Omental fat pad (tissue), 4 donors: Measurements from ENCODE around the gene MTHFR. TPM values are rescaled to one million over a fixed set of nuclear protein-coding genes. Genes with fewer than 3 reads are reported as not detected.

Experiments
- ATAC-seq: fragments of 150-250 bp; one replicate; pipeline ENCODE4 v1.9.1; 2016; ENCODE audit warnings: mild to moderate bottlenecking, moderate library complexity; ENCODE audit not compliant: low FRiP score
- DNase-seq: peaks from one replicate; pipeline ENCODE4 v3.0.0-alpha.2; 2019; ENCODE audit warnings: low spot score
- total RNA-seq, 4 donors: library from RNA; depleted of rRNA; stranded (reverse); fragments of >200 nt; gene quantifications; one replicate each; pipeline ENCODE4 v1.1.0, GENCODE V29; 2016
- TF ChIP-seq, protein P1 (sequence below), 3 donors: fragments of 450-650 bp; IDR thresholded peaks; one replicate each; pipeline ENCODE4 v1.5.1; 2016 to 2017; ENCODE audit warnings: antibody characterized with exemption in 3 of 3, mild to moderate bottlenecking in 3 of 3, moderate library complexity in 2 of 3

MTHFR gene
- total RNA-seq, 4 donors from 2014 or later = 28.9 to 44.8 (median 36.0) TPM

GRCh38 chr1:11753555-11754208 lies 52.1 kb downstream of the MTHFR start:
- DNase-seq (no peak), ATAC-seq (peak; percentile 74)
- TF ChIP-seq, protein P1, sequence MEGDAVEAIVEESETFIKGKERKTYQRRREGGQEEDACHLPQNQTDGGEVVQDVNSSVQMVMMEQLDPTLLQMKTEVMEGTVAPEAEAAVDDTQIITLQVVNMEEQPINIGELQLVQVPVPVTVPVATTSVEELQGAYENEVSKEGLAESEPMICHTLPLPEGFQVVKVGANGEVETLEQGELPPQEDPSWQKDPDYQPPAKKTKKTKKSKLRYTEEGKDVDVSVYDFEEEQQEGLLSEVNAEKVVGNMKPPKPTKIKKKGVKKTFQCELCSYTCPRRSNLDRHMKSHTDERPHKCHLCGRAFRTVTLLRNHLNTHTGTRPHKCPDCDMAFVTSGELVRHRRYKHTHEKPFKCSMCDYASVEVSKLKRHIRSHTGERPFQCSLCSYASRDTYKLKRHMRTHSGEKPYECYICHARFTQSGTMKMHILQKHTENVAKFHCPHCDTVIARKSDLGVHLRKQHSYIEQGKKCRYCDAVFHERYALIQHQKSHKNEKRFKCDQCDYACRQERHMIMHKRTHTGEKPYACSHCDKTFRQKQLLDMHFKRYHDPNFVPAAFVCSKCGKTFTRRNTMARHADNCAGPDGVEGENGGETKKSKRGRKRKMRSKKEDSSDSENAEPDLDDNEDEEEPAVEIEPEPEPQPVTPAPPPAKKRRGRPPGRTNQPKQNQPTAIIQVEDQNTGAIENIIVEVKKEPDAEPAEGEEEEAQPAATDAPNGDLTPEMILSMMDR (IDR thresholded peaks at IDR 0.05) = no peak

- DNase-seq (no peak), ATAC-seq (no peak)
- TF ChIP-seq, protein P1 (IDR thresholded peaks at IDR 0.05) = no peak
Observed at GRCh38 chr1:11752359-11753088, 53.2 kb downstream of the MTHFR start.

DNA sequence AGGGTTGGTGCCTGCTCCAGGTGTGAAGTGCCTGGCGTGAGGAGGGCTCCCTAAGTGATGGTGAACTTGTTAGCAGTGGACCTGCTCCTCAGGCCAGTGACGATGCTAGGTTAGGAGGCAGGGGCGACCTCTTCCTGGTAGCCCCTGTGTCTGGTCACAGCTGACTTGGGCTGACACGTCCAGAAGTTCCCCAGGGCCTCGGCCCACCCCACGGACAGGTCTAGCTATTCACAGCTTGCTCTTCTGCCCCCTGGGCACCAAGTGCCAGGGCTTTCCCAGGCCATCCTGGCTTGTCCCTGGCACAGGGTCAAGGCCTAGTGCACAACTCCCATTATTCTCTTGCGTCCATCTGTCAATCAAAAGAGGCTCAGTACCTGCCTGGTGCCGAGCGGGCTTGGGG lies 54.7 kb downstream of the MTHFR start:
- TF ChIP-seq, protein P1 (IDR thresholded peaks at IDR 0.05) = no peak
- DNase-seq (no peak), ATAC-seq (no peak)

GRCh38 chr1:11749996-11750395 lies 55.8 kb downstream of the MTHFR start:
- TF ChIP-seq, protein P1 (IDR thresholded peaks at IDR 0.05) = no peak
- DNase-seq (no peak), ATAC-seq (no peak)

DNA sequence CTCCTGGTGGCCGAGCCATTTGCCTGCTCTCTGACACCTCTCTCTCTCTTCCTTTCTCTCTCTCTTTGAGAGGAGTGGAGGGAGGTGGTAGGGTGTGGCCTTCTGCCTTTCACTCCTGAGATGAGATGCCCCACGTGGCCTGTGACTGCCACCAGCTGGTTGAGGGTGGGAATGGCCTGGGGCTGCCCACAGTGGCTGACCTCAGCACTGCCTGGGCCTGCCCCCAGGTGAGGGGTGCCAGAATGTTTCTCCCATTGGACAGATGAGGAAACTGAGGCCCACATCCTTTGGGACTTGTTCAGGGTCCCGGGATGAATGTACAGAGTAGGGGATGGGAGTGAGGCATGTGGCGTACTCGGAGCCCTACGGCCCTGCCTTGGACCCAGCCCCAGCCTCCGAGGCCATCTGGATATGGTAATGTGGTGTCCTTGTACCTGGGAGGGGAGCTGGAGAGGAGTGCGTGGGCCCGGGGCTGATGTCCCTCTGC lies 56.5 kb downstream of the MTHFR start:
- TF ChIP-seq, protein P1 (IDR thresholded peaks at IDR 0.05) = no peak
- ATAC-seq = peak; percentile 53
- DNase-seq = no peak

DNA sequence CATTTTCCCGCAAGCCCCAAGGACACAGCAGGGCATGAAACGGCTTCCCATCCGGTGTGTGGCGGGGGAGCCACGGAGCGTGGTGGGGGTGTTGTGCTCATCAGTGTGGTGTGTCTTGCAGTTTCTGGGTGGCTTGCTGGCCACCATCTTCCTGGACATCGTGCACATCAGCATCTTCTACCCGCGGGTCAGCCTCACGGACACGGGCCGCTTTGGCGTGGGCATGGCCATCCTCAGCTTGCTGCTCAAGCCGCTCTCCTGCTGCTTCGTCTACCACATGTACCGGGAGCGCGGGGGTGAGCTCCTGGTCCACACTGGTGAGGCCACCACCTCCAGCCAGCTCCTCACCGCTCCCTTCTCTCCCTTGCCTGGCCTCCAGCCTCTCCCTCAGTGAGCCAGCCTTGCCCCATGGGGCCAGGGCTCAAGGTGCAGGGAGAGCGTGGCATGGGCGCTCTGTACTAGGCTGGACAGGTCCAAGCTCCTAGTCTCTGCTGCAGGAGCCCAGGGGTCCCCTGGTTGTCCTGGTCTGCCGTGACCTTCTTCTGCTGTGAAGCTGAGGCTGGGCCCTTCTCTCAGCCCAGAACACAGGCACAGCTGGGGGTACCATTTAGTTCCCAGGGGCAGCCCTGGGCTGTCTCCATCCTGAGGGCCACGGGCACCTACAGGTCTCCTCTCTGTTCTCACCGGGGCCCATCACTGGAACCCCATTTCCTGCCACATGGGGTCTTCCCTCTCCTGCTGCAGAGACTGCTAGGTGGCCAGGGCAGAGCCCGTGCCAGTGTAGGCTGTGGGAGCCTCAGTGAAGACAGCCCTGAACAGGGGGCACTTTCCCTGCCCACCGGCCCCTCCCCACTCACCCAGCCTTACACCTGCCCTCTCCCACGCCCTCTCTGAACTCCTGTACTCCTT lies 57.2 kb downstream of the MTHFR start:
- DNase-seq (no peak), ATAC-seq (no peak)
- TF ChIP-seq, protein P1 (IDR thresholded peaks at IDR 0.05) = no peak
